Colonic mucosa (tissue), 4 donors: Measurements from ENCODE around the gene HIPK3. TPM values are rescaled to one million over a fixed set of nuclear protein-coding genes. Genes with fewer than 3 reads are reported as not detected.

ENCODE experiments used
- DNase-seq: peaks from one replicate; pipeline ENCODE4 v3.0.0-alpha.2; 2020
- H3K27ac ChIP-seq: fragments of 200-600 bp; one replicate; pipeline ENCODE4 v1.8.0; 2021
- H3K27me3 ChIP-seq: fragments of 200-600 bp; one replicate; pipeline ENCODE4 v1.8.0; 2021
- H3K36me3 ChIP-seq: fragments of 200-600 bp; one replicate; pipeline ENCODE4 v1.8.0; 2021
- H3K4me1 ChIP-seq: fragments of 200-600 bp; one replicate; pipeline ENCODE4 v1.8.0; 2021; ENCODE audit warnings: mild to moderate bottlenecking
- H3K4me3 ChIP-seq: fragments of 200-600 bp; one replicate; pipeline ENCODE4 v1.8.0; 2021
- H3K9ac ChIP-seq, 2 donors: one replicate each; pipeline ENCODE4 v1.7.0; 2013; ENCODE audit warnings: control low read depth in 2 of 2, low read depth in 2 of 2, low read length in 2 of 2
- H3K9me3 ChIP-seq: fragments of 200-600 bp; one replicate; pipeline ENCODE4 v1.8.0; 2021
- intact Hi-C: fragments of 100-400 bp; cut with DNase I; formaldehyde crosslinking; loops from one replicate; pipeline ENCODE4 v1.14.1; 2022
- total RNA-seq, 2 donors: library from RNA; stranded (reverse); fragmentation: NEBNext Ultra II Directional in 1 of 2; extraction: Animal tissue kit (Norgen Biotek cat#: 25700) in 1 of 2; gene quantifications; one replicate each; pipeline ENCODE4 v1.2.1, GENCODE V29; 2021
- TF ChIP-seq, protein P1 (sequence below): fragments of 200-600 bp; IDR thresholded peaks from one replicate; pipeline ENCODE4 v1.8.0; 2022; ENCODE audit warnings: antibody characterized with exemption, mild to moderate bottlenecking
- donor health status: healthy.
- donor health status: DM: no; HTN: no; CAD: no.
- donor health status: DM: no; HTN: no; CAD: no.

The HIPK3 gene
- total RNA-seq, 2 donors from 2014 or later: 48.1 to 96.3 TPM

DNA sequence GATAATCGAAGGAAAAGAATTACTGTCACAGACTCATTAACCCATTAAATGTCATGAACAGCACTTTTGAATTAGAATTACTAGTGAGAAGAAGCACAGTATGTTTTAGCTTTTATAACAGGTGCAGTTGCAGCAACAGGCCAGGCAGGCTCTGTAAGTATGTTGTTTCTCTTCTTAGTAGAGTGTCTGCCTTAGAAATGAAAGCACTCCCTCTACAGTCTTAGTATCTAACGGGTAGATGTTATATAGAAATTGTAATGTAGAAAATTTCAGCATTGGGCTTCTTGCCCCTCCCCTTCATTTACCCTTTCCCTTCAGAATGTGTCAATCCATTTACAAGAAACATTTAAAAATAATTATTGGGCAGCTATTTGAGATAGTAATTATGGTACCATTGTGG lies 87.4 kb downstream of the HIPK3 start:
- DNase-seq: no peak
- H3K27ac ChIP-seq: no peak overlapping the region
- peaks cover 14% of the 10 kb centered on the region for H3K36me3 ChIP-seq
- no peaks in the 10 kb centered on the region for H3K4me1 ChIP-seq
- no peaks in the 10 kb centered on the region for H3K27me3 ChIP-seq
- intact Hi-C loops: no loop called here
- no peak overlapping the region for H3K4me3 ChIP-seq
- no peak overlapping the region for H3K9ac ChIP-seq
- TF ChIP-seq, protein P1, sequence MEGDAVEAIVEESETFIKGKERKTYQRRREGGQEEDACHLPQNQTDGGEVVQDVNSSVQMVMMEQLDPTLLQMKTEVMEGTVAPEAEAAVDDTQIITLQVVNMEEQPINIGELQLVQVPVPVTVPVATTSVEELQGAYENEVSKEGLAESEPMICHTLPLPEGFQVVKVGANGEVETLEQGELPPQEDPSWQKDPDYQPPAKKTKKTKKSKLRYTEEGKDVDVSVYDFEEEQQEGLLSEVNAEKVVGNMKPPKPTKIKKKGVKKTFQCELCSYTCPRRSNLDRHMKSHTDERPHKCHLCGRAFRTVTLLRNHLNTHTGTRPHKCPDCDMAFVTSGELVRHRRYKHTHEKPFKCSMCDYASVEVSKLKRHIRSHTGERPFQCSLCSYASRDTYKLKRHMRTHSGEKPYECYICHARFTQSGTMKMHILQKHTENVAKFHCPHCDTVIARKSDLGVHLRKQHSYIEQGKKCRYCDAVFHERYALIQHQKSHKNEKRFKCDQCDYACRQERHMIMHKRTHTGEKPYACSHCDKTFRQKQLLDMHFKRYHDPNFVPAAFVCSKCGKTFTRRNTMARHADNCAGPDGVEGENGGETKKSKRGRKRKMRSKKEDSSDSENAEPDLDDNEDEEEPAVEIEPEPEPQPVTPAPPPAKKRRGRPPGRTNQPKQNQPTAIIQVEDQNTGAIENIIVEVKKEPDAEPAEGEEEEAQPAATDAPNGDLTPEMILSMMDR: no peak
- no peaks in the 10 kb centered on the region for H3K9me3 ChIP-seq

DNA sequence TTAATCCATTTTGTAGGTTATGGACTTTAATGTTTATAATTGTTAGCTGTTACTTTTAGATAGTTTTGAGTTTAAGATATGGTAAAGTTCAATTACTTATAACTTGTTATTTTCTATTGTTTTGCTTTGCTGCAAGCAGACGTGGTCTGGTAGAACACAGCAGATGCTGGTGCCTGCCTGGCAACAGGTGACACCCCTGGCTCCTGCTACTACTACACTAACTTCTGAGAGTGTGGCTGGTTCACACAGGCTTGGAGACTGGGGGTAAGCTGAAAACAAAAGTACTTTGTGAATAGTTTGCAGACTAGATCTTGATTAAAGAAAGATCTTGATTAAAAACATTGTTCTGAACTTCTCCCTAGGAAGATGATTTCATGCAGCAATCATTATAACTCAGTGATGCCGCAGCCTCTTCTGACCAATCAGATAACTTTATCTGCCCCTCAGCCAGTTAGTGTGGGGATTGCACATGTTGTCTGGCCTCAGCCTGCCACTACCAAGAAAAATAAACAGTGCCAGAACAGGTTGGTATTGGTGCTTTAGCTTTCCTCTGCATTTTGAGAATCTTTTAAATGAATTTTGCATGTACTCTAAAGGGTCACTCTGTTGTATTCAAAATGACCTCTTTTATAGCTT lies 90.4 kb downstream of the HIPK3 start:
- no peaks in the 10 kb centered on the region for H3K27me3 ChIP-seq
- H3K36me3 ChIP-seq: peaks cover 18% of the 10 kb centered on the region
- H3K27ac ChIP-seq: no peak overlapping the region
- no peak for DNase-seq
- TF ChIP-seq, protein P1: no peak
- no peak overlapping the region for H3K9ac ChIP-seq
- intact Hi-C loops: no loop called here
- H3K4me1 ChIP-seq: no peaks in the 10 kb centered on the region
- H3K9me3 ChIP-seq: no peaks in the 10 kb centered on the region
- H3K4me3 ChIP-seq: no peak overlapping the region

DNA sequence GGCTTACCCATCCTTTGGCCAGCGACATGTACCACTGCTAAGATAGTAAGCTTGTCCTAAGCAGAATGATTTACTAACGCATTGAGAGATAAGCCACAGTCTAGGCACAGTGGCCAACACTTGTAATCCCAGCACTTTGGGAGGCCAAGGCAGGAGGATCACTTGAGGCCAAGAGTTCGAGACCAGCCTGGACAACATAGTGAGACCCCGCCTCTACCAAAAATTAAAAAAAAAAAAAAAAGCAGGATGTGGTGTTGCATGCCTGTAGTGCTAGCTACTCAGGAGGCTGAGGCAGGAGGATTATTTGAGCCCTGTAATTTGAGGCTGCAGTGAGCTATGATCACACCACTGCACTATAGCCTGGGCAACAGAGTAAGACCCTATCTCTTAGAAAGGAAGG lies 93.1 kb downstream of the HIPK3 start:
- DNase-seq: no peak
- intact Hi-C loops: no loop called here
- TF ChIP-seq, protein P1: no peak
- H3K36me3 ChIP-seq: peaks cover 15% of the 10 kb centered on the region
- H3K4me3 ChIP-seq: no peak overlapping the region
- no peaks in the 10 kb centered on the region for H3K4me1 ChIP-seq
- H3K27ac ChIP-seq: no peak overlapping the region
- no peak overlapping the region for H3K9ac ChIP-seq
- no peaks in the 10 kb centered on the region for H3K9me3 ChIP-seq
- no peaks in the 10 kb centered on the region for H3K27me3 ChIP-seq

DNA sequence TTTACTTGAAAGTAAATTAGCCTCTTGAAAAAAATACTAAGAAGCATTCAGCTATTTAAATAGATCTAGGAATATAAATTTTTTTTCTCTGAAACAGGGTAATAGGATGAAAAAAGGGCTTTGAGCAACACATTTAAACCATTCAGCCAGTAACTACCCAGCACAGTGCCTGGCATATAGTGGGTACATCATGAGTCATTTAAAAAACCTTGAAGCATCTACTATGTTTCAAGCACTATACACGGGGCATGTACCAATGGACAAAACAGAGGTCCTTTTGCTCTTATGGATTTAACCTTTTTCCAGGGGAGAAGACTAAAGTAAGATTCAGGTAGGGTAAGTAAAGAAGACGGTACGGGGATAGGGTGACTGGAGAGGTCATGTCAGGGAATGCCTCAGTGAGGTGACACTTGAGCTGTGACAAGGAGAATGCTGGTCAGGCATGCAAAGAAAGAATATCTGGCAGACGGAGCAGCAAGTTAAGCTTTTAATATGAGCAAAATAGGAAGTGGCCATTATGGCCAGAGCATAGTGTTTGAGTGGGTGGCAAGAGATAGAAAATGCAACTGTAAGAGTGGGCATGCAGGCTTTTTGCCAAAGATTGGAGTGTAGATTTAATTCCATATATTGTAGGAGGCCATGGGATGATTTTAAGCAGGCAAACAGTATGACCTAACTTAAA lies 101.1 kb downstream of the HIPK3 start:
- no peaks in the 10 kb centered on the region for H3K4me1 ChIP-seq
- DNase-seq: no peak
- TF ChIP-seq, protein P1: no peak
- H3K27me3 ChIP-seq: no peaks in the 10 kb centered on the region
- no peak overlapping the region for H3K9ac ChIP-seq
- intact Hi-C loops: no loop called here
- no peak overlapping the region for H3K27ac ChIP-seq
- H3K4me3 ChIP-seq: no peak overlapping the region
- no peaks in the 10 kb centered on the region for H3K9me3 ChIP-seq
- H3K36me3 ChIP-seq: no peaks in the 10 kb centered on the region

DNA sequence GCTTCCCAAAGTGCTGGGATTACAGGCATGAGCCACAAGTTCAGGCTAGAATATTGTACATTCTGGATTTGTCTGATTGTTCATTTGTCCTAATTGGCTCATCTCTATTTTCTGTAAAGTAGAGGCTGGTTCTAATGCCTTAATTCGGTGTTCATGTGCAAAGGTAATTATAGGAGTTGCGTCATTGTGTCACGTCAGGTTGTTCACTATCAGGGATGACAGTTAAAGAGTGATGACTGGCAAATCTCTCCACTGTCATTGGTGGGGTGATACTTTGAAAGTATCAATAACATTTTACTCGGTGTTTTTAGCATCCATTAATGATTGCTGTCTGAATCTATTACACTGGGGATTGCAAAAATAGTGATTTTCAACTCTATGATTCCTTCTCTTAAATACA lies 103.5 kb downstream of the HIPK3 start:
- no peak for DNase-seq
- Histone ChIP-seq H3K9ac (no peak overlapping the region), H3K4me1 (no peaks in the 10 kb centered on the region), H3K27ac (no peak overlapping the region), H3K27me3 (no peaks in the 10 kb centered on the region), H3K4me3 (no peak overlapping the region), H3K36me3 (no peaks in the 10 kb centered on the region), H3K9me3 (no peaks in the 10 kb centered on the region)
- TF ChIP-seq, protein P1: no peak
- intact Hi-C loops: loop anchor here (5.0 kb wide), 1 partner anchor 467 kb away; no protein-coding TSS in a partner anchor
